D721Med (cell line): ENCODE results near the gene OSBP.
"Not testable (repeated sequence)": the region's sequence is repeated elsewhere in the genome, so short reads cannot be mapped to it uniquely, and the experiment has no call there.

Source experiments
- DNase-seq: peaks from one replicate; pipeline ENCODE4 v3.0.0; 2011; ENCODE audit warnings: low spot score; ENCODE audit not compliant: insufficient read length
- FAIRE-seq: peaks from 2 replicates; lab custom pipeline; 2011; peaks lifted over from hg19 to GRCh38; lab: Jason Lieb, UNC
- TF ChIP-seq, protein P1 (sequence below): IDR thresholded peaks from 2 replicates; pipeline ENCODE4 v1.5.1; 2012; ENCODE audit warnings: mild to moderate bottlenecking, control low read depth; ENCODE audit not compliant: insufficient read depth; ENCODE audit errors: missing control alignments

OSBP gene

DNA sequence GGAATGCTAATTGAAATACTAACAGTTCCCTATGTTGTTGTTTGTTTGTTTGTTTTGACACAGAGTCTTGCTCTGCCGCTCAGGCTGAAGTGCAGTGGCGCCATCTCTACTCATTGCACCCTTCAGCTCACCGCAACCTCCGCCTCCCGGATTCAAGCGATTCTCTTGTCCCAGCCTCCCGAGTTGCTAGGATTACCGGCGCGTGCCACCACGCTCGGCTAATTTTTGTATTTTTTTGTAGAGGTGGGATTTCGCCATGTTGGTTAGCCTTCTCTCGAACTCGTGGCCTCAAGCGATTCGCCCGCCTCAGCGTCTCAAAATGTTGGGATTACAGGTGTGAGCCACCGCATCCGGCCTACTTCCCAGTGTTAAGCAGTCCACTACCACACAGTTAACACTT, 62.3 kb downstream of the OSBP start:
- DNase-seq (no peak), FAIRE-seq (no peak)
- TF ChIP-seq, protein P1, sequence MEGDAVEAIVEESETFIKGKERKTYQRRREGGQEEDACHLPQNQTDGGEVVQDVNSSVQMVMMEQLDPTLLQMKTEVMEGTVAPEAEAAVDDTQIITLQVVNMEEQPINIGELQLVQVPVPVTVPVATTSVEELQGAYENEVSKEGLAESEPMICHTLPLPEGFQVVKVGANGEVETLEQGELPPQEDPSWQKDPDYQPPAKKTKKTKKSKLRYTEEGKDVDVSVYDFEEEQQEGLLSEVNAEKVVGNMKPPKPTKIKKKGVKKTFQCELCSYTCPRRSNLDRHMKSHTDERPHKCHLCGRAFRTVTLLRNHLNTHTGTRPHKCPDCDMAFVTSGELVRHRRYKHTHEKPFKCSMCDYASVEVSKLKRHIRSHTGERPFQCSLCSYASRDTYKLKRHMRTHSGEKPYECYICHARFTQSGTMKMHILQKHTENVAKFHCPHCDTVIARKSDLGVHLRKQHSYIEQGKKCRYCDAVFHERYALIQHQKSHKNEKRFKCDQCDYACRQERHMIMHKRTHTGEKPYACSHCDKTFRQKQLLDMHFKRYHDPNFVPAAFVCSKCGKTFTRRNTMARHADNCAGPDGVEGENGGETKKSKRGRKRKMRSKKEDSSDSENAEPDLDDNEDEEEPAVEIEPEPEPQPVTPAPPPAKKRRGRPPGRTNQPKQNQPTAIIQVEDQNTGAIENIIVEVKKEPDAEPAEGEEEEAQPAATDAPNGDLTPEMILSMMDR: no peak

DNA sequence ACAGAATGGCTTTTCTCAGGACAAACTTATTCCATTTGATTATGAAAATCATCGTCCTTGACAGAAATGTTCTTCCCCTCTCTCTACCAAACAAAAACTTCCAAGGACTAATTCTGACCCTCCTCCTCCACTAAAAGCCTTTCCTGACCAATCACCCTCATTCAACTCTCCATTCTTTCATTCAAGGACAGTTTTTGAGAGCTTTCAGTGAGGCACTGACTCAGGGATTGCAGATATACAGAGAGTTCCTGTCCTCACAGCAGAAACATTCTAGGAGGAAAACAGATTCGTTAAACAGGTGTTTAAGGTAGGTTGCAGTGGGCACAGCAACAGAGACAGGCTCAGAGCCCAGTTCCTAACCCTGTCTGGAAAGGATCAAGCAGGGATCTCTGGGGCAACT, 62.7 kb downstream of the OSBP start:
- TF ChIP-seq, protein P1: no peak
- FAIRE-seq (no peak), DNase-seq (no peak)

DNA sequence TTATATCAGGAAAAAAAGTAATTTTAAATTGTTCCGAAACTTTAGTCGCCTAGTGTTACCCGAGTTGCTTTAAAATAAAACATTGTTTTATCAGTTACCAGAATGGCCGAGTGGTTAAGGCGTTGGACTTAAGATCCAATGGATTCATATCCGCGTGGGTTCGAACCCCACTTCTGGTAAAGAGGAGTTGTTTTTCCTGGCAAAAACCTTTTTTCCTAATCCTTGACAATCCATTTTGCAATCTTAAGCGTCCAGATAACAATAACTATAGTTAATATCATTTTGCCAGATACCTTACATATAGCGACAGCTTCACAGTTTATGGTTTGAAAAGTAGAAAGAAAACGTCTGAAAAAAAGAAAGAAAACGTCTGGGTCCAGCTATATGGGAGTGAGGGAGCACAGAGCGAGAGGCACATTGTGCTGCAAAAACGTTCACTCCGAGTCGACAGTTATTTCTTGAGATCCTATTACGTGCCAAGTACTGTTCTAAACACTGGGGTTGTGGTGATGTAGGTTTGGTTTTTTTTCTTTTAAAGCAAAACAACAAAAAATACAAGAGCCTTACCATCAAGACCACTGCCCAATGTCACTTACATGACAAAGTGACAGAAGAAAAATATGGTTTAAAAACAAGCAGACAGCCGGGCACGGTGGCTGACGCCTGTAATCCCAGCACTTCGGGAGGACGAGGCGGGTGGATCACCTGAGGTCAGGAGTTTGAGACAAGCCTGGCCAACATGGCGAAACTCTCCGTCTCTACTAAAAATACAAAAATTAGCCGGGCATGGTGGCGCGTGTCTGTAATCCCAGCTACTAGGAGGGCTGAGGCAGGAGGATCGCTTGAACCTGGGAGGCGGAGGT, 63.7 kb downstream of the OSBP start:
- no peak for FAIRE-seq
- TF ChIP-seq, protein P1: no peak
- no peak for DNase-seq

DNA sequence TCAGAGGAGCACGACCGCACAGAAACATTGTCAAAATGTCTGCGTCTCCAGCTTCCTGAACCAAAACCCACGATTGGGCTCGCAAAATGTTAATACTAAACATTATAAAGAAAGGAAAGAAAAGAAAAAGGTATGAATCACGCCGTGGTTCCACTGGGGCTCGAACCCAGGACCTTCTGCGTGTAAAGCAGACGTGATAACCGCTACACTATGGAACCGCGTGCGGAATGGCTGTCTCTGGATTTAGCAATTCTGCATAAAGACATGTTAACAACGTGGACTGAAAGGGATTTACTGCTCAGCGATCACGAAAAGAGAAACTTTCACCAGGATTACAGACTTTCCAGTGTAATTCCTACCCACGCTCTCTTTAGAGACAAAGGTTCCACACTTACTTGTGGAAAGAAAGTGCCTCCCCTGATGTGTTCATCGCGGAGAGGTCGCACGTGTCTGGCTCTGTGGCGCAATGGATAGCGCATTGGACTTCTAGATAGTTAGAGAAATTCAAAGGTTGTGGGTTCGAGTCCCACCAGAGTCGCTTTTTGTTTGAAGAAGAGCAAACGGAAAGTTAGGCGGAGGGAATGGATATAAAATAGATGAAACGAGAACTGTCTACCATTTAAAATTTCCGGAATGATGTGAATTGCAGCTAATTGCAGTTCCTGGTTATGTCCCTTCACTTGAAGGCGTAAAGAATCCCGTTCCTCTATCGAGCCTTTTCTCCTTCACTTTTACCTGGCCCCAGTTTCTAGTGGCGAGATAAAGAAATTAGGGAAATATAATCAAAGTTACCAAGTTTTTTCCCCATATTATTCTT, 64.5 kb downstream of the OSBP start:
- FAIRE-seq (no peak), DNase-seq (no peak)
- TF ChIP-seq, protein P1: no peak

DNA sequence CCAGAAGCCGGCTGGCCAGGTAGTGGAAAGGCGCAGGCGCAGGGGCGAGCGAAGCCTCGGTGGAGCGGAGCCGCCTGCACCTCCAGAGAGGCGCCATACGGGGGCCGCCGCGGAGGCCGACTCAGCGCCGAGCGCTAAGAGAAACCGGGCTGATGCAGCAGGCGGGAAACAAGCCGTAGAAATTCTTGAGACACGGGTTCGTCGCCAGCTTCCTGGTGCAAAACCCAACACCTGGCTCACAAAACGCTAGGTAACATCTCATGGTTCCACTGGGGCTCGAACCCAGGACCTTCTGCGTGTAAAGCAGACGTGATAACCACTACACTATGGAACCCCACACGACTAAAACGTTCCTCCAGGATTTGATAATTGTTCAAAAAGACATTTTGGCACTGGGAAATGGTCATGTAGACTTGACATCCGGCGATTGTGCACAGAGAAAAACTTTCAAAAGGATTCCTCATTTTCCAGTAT, 65.2 kb downstream of the OSBP start:
- TF ChIP-seq, protein P1: peak; percentile 25
- no peak for FAIRE-seq
- no peak for DNase-seq

DNA sequence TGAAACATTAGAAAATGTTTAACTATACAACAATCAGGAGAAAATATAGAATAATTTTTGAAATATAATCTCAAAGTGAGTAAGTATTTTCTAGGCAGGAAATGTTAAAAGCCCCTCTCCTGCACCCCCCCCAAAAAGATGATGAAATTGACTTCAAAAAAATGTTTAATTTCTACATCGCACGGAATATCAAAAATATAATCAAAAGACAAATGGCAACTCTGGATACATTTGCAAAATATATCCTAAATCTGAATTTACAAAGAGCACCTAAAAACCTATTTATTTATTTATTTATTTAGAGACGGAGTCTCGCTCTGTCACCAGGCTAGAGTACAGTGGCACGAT, 67.3 kb downstream of the OSBP start:
- TF ChIP-seq, protein P1: no peak
- no peak for FAIRE-seq
- no peak for DNase-seq

DNA sequence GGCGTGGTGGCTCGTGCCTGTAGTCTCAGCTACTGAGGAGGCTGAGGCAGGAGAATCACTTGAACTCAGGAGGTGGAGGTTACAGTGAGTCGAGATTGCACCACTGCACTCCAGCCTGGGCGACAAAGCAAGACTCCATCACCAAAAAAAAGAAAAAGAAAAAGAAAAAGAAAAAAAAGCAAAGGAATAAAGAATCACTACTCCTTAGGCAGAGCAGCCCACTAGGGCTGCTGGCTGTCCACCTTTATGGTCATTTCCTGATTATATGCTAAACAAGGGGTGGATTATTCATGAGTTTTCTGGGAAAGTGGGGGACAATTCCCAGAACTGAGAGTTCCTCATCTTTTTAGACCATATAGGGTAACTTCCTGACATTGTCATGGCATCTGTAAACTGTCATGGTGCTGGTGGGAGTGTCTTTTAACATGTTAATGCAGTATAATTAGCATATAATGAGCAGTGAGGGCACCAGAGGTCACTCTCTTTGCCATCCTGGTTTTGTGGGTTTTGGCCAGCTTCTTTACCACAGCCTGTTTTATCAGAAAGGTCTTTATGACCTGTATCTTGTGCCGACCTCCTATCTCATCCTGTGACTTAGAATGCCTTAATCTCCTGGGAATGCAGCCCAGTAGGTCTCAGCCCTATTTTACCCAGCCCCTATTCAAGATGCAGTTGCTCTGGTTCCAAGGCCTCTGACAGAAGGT, 67.8 kb downstream of the OSBP start:
- not testable (repeated sequence) for FAIRE-seq, DNase-seq
